HG02588 (cell line): ENCODE results near the gene DNAJC27.

Experiments used
- ATAC-seq: cut with Tn5 transposase; IDR thresholded peaks from one replicate; pipeline ENCODE4 v1.9.1; 2021; ENCODE audit warnings: mild to moderate bottlenecking, moderate library complexity; ENCODE audit not compliant: unreplicated experiment

The DNAJC27 gene

DNA sequence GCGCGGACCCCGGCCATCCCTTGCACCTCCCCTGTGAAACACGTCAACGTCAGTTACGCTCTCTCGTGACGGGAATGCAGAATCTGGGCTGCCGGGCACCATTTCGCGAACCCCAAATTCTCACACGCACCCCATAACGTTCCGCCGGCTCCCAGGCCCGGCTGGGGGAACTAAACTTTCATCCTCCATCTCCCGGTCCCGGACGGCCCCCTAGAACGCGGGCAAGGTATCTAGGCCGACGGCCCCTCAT lies 544 bp downstream of the DNAJC27 start:
- ATAC-seq: no peak

- ATAC-seq: no peak
These were observed 1.1 kb downstream of the DNAJC27 start for GRCh38 chr2:24970483-24971285.

DNA sequence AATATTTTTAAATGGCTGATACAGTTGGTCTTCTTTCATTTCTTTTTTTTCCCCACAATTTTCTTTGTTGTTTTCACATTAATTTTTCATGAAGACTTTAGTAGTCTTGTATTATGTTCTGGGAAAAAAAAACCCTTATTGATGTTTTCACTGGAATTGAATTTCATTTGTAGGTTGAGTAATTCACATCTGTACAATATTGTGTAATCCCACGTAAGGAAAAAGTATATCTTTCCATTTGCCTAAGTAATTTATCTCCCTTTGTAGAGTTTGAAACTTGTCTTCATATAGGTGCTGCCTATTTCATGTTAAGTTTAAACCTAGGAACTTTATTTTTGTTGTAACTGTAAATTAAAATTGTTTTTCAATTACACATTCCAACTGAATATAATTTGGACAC lies 2.0 kb downstream of the DNAJC27 start:
- ATAC-seq: no peak

DNA sequence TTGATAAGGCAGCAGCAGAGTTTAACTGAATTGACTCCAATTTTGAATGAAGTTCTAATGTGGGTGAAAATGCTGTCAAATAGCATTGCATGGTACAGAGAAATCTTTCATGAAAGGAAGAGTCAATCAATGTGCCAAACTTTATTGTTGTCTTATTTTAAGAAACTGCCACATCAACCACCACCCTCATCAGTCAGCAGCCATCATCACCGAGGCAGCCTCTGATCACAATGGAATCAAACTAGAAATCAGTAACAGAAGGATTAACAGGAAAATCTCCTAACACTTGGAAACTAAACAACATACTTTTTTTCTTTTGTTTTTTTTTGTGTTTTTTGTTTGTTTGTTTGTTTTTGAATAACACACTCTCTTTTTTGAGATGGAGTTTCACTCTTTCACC lies 9.9 kb downstream of the DNAJC27 start:
- ATAC-seq: no peak

GRCh38 chr2:24959761-24960160 lies 12.0 kb downstream of the DNAJC27 start:
- ATAC-seq: no peak

DNA sequence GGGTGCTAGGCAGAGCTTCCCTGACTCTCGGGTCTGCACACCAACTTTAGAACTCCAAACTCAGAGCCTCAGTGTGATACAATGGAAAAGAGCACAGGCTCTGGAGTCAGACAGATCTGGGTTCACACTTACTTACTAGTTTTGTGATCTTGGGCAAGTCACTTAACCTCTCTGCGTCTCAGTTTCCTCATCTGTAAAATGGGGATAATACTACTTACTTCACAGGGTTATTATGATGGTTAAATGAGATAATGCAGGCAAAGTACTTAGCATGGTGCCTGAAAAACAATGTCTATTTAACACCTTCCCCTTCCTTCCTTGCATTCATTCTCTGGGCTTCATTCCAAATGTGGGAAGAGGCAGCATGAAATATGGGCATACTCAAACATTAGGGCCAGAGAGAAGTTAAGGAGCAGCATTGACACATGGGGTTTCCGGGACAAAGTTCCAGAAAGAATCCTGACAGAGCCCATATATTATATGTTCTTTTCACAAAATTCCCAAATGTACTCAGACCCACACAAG lies 13.3 kb downstream of the DNAJC27 start:
- no peak for ATAC-seq

GRCh38 chr2:24957976-24958375 lies 13.8 kb downstream of the DNAJC27 start:
- ATAC-seq: no peak

DNA sequence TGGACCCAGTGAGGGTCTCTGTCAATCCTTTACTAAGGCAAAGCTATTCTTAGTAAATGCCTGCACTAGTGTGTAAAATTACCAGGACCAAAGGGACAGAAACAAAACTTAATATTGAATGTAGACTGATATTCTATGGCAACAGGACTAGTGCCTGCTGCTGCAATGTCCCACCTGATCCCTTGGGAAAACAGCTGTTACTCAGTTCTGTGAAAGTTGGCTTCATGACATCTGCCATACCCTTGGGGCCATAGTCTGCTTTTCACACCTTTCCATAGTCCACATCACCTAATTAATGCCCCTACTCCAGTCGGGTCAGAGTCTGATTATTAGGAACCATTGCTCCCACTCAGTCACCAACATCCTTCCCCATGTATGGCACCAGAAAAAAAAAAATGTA lies 14.5 kb downstream of the DNAJC27 start:
- ATAC-seq: no peak

- no peak for ATAC-seq
These were observed 15.8 kb downstream of the DNAJC27 start for GRCh38 chr2:24955921-24956320.

- ATAC-seq: no peak
These were observed 16.5 kb downstream of the DNAJC27 start for GRCh38 chr2:24955232-24955631.

DNA sequence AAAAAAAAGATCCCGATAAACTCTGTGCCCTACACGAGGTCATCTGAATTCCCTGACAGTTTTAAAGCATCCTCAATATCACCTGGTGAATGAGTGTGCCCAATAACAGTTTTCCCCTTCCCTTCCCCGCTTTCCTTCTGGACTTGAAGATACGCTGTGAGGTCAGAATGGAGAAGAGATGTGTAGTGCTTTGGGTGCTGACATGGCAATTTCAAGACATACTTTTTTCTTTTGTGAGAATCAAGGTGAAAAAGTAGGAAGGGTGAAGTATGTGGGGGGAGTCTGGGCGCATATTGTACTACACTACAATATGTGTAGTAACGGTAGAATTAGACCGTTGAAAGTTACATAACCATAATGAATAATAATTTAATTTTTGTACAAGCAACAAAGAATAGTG lies 21.7 kb downstream of the DNAJC27 start:
- no peak for ATAC-seq

DNA sequence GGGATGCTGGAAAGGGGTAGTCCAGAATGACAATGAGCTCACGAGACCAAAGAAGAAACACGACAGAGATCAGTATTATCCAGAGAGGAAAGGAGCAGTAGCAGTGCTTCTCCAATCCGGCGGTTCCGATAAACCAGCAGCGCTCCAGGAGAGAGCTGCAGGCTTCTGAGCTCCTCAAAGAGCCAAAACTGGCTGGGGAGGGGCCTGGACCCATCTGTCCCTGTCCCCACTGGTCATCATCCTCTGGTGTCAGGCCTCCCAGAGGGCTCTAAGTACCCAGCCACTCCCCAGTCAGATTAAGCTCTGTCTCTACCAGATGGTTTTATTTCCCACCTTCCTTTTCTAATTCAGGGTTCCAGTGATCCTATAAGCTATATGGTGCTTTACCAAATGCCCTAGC lies 23.2 kb downstream of the DNAJC27 start:
- ATAC-seq: no peak

GRCh38 chr2:24947561-24948157 lies 24.1 kb downstream of the DNAJC27 start:
- ATAC-seq: no peak

DNA sequence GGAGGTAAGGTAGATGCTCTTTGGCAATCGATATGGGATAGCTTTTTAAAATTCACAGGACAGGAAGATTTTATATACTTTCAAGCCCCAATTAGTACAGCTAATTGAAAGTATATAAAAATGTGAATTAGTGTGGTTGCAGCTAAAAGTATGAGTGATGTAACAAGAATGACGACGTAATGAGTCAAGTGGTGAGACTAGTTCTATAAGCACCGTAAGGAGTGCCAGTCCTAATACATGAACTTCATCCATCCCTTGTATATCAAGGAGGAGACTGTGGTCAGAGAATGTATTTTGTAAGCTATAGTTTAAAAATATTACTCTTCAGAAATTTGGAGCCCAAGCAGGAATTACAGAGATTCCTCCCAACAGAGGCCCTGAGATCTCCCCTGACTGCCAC lies 25.8 kb downstream of the DNAJC27 start:
- ATAC-seq: no peak

DNA sequence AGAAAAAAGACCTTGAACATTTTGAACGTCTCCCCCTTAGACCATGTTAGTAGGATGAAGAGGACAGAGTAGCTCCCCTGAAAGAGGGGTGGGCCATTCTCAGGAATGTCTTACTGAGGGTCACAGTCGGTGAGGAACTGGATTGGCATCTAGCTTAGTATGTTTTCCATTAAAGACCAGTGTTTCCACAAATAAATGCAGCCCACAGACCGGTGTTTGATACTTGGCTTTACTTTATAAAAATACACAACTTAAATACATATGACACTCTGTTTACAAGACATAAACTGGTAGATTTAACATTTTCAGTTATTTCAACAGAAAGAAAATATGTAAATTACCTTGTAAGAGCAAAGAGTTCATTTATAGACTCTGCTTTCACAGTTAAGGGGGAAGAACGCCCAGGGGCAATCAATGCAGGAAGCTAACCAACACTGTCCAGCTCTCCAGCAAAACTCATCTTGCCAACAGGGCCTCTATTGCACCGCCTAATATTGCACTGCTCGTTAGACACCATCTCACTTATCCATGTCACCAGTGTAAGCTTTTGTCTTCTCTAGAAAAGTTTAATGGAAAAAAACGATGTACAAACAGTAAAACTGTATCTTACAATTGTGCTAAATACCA lies 28.2 kb downstream of the DNAJC27 start:
- no peak for ATAC-seq

GRCh38 chr2:24939353-24939752 lies 32.4 kb downstream of the DNAJC27 start:
- ATAC-seq: no peak

GRCh38 chr2:24937236-24937635 lies 34.5 kb downstream of the DNAJC27 start:
- ATAC-seq: no peak

DNA sequence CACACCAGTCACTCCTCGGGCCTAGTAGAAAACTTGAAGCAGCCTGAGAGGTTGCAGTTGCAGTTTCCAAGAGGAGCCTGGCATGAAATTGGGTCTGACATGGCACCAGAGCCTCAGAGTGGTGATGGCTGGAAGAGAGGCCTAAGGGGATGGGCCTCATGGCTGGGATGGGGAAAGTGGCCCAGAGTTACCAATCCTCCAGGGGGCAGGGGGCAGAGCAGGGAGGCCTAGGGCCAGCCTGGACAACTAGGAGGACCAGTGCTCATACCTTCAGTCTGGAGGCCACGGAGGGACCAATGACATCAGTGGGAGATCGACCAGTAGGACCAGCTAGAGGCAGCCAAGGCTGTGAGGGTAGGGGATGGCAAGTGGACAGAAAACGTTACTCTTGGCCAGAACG lies 36.6 kb downstream of the DNAJC27 start:
- no peak for ATAC-seq

DNA sequence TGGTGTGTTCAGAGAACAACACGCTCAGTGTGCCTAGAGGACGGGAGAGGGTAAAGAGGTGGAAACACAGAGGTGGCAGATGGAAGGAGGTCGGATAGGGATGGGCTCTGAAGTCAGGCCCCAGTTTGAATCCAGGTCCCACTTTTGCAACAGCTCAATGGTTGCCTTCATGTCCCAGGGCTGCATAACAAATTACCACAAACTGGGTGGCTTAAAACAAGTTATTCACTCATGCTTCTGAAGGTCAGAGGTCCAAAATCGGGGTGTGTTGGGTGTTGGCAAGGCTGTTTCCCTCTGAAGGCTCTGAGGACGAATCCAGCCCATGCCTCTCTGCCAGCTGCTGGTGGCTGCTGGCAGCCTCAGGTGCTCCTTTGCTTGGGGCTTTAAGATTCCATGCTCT lies 39.0 kb downstream of the DNAJC27 start:
- ATAC-seq: no peak

GRCh38 chr2:24930768-24931167 lies 41.0 kb downstream of the DNAJC27 start:
- peak; percentile 73 for ATAC-seq

DNA sequence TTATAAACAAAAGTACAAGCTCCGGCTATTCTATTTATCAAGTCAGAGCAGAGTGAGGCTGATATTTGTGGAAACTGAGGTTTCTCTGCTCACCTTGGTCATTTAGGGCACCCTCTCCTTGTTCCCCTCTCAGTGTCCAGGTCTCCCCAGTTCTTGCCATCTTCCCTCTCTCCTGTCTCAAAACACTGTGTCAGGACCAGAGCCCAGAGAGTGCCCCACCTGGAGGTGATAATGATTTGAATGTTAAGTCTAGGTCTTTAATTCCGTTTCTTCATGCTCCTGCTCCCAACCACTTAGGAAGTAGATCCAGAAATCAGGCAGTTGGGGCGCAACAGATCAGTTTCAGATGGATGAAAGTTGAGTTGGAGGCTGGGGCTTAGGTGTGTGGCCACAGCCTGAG lies 42.5 kb downstream of the DNAJC27 start:
- no peak for ATAC-seq

DNA sequence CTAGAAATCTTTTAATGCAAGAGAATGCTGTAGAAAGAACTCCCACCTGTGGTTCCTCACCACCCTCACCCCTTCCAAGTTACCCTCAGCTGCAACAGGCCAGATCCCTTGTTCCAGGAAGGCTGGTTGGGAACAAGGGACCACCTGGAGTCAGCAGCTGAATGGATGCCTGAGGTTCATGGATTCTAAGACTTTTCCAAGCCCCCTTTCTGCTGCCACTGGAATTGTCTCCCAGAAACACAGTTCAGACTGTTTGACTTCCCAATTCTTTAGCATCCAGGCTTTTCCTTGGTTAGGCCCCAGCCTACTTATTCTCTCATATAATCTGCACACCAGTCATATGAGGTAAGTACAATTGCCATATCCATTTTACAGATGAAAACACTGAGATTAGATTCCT lies 43.7 kb downstream of the DNAJC27 start:
- no peak for ATAC-seq
